SK-N-SH treated with all-trans-retinoic acid at 6 μM for 48 hours (cell line): Measurements from ENCODE around the gene SERPINA6.
A peak's percentile ranks its signal among the peaks of the same experiment; 100 is the strongest.
"Not testable (repeated sequence)": the region's sequence is repeated elsewhere in the genome, so short reads cannot be mapped to it uniquely, and the experiment has no call there.

Source experiments
- ATAC-seq: fragments of 200-7000 bp; cut with Tn5 transposase; 3 replicates; pipeline ENCODE4 v1.9.1; 2020; ENCODE audit warnings: mild to moderate bottlenecking, moderate library complexity
- ARNTL ChIP-seq: fragments of 450-650 bp; formaldehyde crosslinking; IDR thresholded peaks from 2 replicates; pipeline ENCODE4 v1.5.0; 2020; ENCODE audit warnings: low read depth, mild to moderate bottlenecking, moderate library complexity, borderline replicate concordance
- BACH2 ChIP-seq: fragments of 250-450 bp; sonication (Bioruptor Pico); IDR thresholded peaks from 2 replicates; pipeline ENCODE4 v1.9.0; 2021; ENCODE audit warnings: mild to moderate bottlenecking, borderline replicate concordance
- CSDC2 ChIP-seq: fragments of 250-450 bp; sonication (Bioruptor Pico); IDR thresholded peaks from 2 replicates; pipeline ENCODE4 v1.5.0; 2020; ENCODE audit warnings: mild to moderate bottlenecking, moderate library complexity
- ESRRG ChIP-seq: fragments of 250-450 bp; sonication (Bioruptor Pico); IDR thresholded peaks from 2 replicates; pipeline ENCODE4 v1.6.1; 2021; ENCODE audit warnings: mild to moderate bottlenecking
- GLIS3 ChIP-seq: fragments of 250-450 bp; sonication (Bioruptor Pico); IDR thresholded peaks from 2 replicates; pipeline ENCODE4 v1.5.0; 2020; ENCODE audit warnings: mild to moderate bottlenecking, moderate library complexity
- ISL1 ChIP-seq: fragments of 250-450 bp; sonication (Bioruptor Pico); IDR thresholded peaks from 2 replicates; pipeline ENCODE4 v2.1.2; 2022; ENCODE audit warnings: mild to moderate bottlenecking, moderate library complexity
- OSR1 ChIP-seq: fragments of 250-450 bp; sonication (Bioruptor Pico); IDR thresholded peaks from 2 replicates; pipeline ENCODE4 v1.8.0; 2022; ENCODE audit warnings: moderate library complexity, mild to moderate bottlenecking, inconsistent platforms
- PPARA ChIP-seq: fragments of 250-450 bp; sonication (Bioruptor Pico); IDR thresholded peaks from 2 replicates; pipeline ENCODE4 v1.5.0; 2020; ENCODE audit warnings: mild to moderate bottlenecking, borderline replicate concordance
- RARB ChIP-seq: fragments of 250-450 bp; sonication (Bioruptor Pico); IDR thresholded peaks from 2 replicates; pipeline ENCODE4 v1.8.0; 2021; ENCODE audit warnings: mild to moderate bottlenecking, moderate library complexity
- SNAI2 ChIP-seq: fragments of 250-450 bp; sonication (Bioruptor Pico); IDR thresholded peaks from 2 replicates; pipeline ENCODE4 v1.5.0; 2020; ENCODE audit warnings: mild to moderate bottlenecking, moderate library complexity
- TCF4 ChIP-seq: fragments of 250-450 bp; sonication (Bioruptor Pico); IDR thresholded peaks from 2 replicates; pipeline ENCODE4 v1.8.0; 2021; ENCODE audit warnings: mild to moderate bottlenecking, moderate library complexity, borderline replicate concordance
- TOX ChIP-seq: fragments of 250-450 bp; sonication (Bioruptor Pico); IDR thresholded peaks from 2 replicates; pipeline ENCODE4 v1.8.0; 2021; ENCODE audit warnings: mild to moderate bottlenecking, moderate library complexity, borderline replicate concordance
- ZC3H10 ChIP-seq: fragments of 250-450 bp; sonication (Bioruptor Pico); IDR thresholded peaks from 2 replicates; pipeline ENCODE4 v1.5.1; 2021; ENCODE audit warnings: mild to moderate bottlenecking, moderate library complexity
- ZFP3 ChIP-seq: fragments of 250-450 bp; sonication (Bioruptor Pico); IDR thresholded peaks from 2 replicates; pipeline ENCODE4 v1.5.0; 2020; ENCODE audit warnings: mild to moderate bottlenecking, moderate library complexity
- ZFP30 ChIP-seq: fragments of 450-650 bp; formaldehyde crosslinking; IDR thresholded peaks from 2 replicates; pipeline ENCODE4 v1.5.0; 2022; ENCODE audit warnings: mild to moderate bottlenecking, moderate library complexity
- ZNF565 ChIP-seq: fragments of 450-650 bp; formaldehyde crosslinking; conservative IDR thresholded peaks from 2 replicates; pipeline ENCODE4 v1.5.0; 2020; ENCODE audit warnings: low read depth, mild to moderate bottlenecking, moderate library complexity
- TF ChIP-seq, protein P1 (sequence below): fragments of 250-450 bp; sonication (Bioruptor Pico); IDR thresholded peaks from 2 replicates; pipeline ENCODE4 v1.8.0; 2020; ENCODE audit warnings: mild to moderate bottlenecking, moderate library complexity, borderline replicate concordance
- TF ChIP-seq, protein P2 (sequence below): fragments of 250-450 bp; sonication (Bioruptor Pico); IDR thresholded peaks from 2 replicates; pipeline ENCODE4 v1.5.1; 2021; ENCODE audit warnings: mild to moderate bottlenecking, moderate library complexity
- TF ChIP-seq, protein P3 (sequence below): fragments of 250-450 bp; sonication (Bioruptor Pico); IDR thresholded peaks from 2 replicates; pipeline ENCODE4 v1.5.1; 2020; ENCODE audit warnings: low read depth, mild to moderate bottlenecking, moderate library complexity
- TF ChIP-seq, protein P4 (sequence below): fragments of 250-450 bp; sonication (Bioruptor Pico); IDR thresholded peaks from 2 replicates; pipeline ENCODE4 v1.5.0; 2020; ENCODE audit warnings: mild to moderate bottlenecking, moderate library complexity
- TF ChIP-seq, protein P5 (sequence below): fragments of 250-450 bp; sonication (Bioruptor Pico); IDR thresholded peaks from 2 replicates; pipeline ENCODE4 v1.8.0; 2021; ENCODE audit warnings: low read depth, mild to moderate bottlenecking, moderate library complexity, borderline replicate concordance

SERPINA6 gene

DNA sequence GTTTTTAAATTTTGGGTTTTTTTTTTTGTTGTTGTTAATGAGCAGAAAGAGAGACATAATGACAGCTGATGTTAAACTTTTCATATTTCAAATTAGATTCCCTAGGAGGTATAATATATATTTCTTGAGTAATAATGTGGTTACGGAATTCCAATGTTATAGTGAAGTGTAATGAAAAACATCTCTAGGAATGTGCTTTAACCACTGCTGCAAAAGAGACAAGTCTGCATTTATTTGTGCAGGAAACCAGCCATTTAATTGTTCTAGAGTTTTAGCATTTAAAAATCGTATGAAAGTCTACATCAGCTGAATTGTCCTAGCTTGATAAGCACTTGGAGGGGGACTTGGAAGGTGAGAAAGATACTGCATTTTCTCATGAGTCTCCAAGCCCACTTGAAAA lies 44.4 kb downstream of the SERPINA6 start:
- TF ChIP-seq GLIS3 (CRISPR knock-in tag), result no peak
- TF ChIP-seq ARNTL (CRISPR knock-in tag), result no peak
- TF ChIP-seq ZNF565, result no peak
- TF ChIP-seq, protein P1, sequence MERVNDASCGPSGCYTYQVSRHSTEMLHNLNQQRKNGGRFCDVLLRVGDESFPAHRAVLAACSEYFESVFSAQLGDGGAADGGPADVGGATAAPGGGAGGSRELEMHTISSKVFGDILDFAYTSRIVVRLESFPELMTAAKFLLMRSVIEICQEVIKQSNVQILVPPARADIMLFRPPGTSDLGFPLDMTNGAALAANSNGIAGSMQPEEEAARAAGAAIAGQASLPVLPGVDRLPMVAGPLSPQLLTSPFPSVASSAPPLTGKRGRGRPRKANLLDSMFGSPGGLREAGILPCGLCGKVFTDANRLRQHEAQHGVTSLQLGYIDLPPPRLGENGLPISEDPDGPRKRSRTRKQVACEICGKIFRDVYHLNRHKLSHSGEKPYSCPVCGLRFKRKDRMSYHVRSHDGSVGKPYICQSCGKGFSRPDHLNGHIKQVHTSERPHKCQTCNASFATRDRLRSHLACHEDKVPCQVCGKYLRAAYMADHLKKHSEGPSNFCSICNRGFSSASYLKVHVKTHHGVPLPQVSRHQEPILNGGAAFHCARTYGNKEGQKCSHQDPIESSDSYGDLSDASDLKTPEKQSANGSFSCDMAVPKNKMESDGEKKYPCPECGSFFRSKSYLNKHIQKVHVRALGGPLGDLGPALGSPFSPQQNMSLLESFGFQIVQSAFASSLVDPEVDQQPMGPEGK (CRISPR knock-in tag), result no peak
- TF ChIP-seq SNAI2 (CRISPR knock-in tag), result no peak
- TF ChIP-seq ZC3H10 (CRISPR knock-in tag), result no peak
- TF ChIP-seq ISL1 (CRISPR knock-in tag), result no peak
- TF ChIP-seq TOX (CRISPR knock-in tag), result no peak
- TF ChIP-seq RARB (CRISPR knock-in tag), result no peak
- TF ChIP-seq, protein P2, sequence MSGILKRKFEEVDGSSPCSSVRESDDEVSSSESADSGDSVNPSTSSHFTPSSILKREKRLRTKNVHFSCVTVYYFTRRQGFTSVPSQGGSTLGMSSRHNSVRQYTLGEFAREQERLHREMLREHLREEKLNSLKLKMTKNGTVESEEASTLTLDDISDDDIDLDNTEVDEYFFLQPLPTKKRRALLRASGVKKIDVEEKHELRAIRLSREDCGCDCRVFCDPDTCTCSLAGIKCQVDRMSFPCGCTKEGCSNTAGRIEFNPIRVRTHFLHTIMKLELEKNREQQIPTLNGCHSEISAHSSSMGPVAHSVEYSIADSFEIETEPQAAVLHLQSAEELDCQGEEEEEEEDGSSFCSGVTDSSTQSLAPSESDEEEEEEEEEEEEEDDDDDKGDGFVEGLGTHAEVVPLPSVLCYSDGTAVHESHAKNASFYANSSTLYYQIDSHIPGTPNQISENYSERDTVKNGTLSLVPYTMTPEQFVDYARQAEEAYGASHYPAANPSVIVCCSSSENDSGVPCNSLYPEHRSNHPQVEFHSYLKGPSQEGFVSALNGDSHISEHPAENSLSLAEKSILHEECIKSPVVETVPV (CRISPR knock-in tag), result no peak
- TF ChIP-seq ZFP30 (CRISPR knock-in tag), result no peak
- no peak for TF ChIP-seq ZFP3 (CRISPR knock-in tag)
- TF ChIP-seq, protein P3, sequence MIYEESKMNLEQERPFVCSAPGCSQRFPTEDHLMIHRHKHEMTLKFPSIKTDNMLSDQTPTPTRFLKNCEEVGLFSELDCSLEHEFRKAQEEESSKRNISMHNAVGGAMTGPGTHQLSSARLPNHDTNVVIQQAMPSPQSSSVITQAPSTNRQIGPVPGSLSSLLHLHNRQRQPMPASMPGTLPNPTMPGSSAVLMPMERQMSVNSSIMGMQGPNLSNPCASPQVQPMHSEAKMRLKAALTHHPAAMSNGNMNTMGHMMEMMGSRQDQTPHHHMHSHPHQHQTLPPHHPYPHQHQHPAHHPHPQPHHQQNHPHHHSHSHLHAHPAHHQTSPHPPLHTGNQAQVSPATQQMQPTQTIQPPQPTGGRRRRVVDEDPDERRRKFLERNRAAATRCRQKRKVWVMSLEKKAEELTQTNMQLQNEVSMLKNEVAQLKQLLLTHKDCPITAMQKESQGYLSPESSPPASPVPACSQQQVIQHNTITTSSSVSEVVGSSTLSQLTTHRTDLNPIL (CRISPR knock-in tag), result no peak
- TF ChIP-seq CSDC2, result no peak
- no peak for TF ChIP-seq PPARA (CRISPR knock-in tag)
- no peak for TF ChIP-seq TCF4 (CRISPR knock-in tag)
- TF ChIP-seq, all 23 proteins: peak for 0
- ATAC-seq, result peak; percentile 53; the same call in 2 of the 3 replicates

DNA sequence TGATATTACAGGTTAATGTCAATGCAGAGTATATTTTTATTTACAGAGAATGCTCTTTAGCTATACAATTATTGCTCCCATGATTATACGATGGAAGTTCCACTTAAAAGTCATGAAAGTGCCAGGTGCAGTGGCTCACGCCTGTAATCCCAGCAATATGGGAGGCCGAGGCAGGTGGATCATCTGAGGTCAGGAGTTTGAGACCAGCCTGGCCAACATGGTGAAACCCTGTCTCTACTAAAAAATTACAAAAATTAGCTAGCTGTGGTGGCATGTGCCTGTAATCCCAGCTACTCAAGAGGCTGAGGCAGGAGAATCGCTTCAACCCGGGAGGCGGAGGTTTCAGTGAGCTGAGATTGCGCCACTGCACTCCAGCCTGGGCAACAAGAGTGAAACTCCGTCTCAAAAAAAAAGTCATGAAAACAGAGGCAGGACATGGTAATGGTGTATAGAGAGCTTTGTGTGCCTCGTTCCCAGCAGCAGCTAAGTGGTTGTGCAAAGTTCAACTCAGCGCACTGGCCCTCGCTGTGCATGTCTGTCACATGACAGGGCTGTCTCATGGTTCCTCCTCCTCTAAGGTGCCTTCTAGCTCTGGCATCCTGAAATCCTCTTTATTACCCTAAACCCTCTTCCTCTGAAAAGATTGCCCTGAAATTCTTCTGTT lies 46.1 kb downstream of the SERPINA6 start:
- not testable (repeated sequence) for ATAC-seq

DNA sequence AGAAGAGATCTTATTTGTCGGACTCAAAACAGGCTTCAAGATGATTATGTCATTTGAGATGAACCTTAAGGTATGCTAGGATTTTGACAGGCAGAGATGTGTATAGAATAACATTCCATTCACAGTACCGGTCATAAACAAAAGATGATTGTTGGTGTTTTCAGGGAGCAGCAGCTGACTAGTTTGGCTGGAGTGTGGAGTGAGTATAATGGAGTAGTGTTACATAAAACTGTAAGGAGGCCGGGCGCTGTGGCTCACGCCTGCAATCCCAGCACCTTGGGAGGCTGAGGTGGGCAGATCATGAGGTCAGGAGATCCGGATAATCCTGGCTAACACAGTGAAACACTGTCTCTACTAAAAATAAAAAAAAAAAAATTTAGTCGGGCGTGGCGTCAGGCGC lies 54.0 kb downstream of the SERPINA6 start:
- no peak for TF ChIP-seq ISL1 (CRISPR knock-in tag)
- TF ChIP-seq, protein P3 (CRISPR knock-in tag), result no peak
- no peak for TF ChIP-seq ESRRG (CRISPR knock-in tag)
- TF ChIP-seq, protein P4, sequence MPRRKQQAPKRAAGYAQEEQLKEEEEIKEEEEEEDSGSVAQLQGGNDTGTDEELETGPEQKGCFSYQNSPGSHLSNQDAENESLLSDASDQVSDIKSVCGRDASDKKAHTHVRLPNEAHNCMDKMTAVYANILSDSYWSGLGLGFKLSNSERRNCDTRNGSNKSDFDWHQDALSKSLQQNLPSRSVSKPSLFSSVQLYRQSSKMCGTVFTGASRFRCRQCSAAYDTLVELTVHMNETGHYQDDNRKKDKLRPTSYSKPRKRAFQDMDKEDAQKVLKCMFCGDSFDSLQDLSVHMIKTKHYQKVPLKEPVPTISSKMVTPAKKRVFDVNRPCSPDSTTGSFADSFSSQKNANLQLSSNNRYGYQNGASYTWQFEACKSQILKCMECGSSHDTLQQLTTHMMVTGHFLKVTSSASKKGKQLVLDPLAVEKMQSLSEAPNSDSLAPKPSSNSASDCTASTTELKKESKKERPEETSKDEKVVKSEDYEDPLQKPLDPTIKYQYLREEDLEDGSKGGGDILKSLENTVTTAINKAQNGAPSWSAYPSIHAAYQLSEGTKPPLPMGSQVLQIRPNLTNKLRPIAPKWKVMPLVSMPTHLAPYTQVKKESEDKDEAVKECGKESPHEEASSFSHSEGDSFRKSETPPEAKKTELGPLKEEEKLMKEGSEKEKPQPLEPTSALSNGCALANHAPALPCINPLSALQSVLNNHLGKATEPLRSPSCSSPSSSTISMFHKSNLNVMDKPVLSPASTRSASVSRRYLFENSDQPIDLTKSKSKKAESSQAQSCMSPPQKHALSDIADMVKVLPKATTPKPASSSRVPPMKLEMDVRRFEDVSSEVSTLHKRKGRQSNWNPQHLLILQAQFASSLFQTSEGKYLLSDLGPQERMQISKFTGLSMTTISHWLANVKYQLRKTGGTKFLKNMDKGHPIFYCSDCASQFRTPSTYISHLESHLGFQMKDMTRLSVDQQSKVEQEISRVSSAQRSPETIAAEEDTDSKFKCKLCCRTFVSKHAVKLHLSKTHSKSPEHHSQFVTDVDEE, result no peak
- no peak for ATAC-seq

DNA sequence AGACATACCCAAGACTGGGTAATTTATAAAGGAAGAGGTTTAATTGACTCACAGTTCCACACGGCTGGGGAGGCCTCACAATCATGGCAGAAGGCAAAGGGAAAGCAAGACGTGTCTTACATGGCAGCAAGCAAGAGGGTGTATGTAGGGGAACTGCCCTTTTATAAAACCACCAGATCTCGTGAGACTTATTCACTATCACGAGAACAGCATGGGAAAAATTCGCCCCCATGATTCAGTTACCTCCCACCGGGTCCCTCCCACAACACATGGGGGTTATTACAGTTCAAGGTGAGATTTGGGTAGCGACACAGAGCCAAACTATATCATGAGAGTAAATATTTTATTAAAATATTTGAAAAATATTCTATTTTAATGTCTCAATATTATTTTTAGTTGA lies 54.6 kb downstream of the SERPINA6 start:
- not testable (repeated sequence) for ATAC-seq

DNA sequence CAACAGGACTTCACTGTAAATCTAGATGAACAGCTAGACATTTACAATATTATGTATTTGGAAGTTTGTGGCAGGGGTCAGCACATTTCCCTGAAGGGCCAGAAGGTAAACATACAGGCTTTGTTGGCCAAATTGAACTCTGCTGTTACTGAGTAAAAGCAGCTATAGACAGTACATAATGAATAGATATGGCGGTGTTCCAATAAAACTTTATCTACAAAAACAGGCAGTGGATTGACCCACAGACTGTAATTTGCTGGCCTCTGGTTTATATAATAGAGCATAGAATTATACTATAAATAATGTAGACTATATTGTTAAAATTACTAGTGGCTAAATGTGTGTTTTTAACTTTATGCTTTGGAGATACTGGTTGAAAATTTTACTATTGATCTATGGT lies 55.8 kb downstream of the SERPINA6 start:
- ATAC-seq, result no peak
- TF ChIP-seq, protein P1 (CRISPR knock-in tag), result no peak
- no peak for TF ChIP-seq CSDC2
- TF ChIP-seq, protein P5, sequence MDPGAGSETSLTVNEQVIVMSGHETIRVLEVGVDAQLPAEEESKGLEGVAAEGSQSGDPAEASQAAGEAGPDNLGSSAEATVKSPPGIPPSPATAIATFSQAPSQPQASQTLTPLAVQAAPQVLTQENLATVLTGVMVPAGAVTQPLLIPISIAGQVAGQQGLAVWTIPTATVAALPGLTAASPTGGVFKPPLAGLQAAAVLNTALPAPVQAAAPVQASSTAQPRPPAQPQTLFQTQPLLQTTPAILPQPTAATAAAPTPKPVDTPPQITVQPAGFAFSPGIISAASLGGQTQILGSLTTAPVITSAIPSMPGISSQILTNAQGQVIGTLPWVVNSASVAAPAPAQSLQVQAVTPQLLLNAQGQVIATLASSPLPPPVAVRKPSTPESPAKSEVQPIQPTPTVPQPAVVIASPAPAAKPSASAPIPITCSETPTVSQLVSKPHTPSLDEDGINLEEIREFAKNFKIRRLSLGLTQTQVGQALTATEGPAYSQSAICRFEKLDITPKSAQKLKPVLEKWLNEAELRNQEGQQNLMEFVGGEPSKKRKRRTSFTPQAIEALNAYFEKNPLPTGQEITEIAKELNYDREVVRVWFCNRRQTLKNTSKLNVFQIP (CRISPR knock-in tag), result no peak
- TF ChIP-seq OSR1 (CRISPR knock-in tag), result no peak
- TF ChIP-seq ZNF565, result no peak
- TF ChIP-seq BACH2 (CRISPR knock-in tag), result no peak
